GM23338 (cell line): ENCODE results near the gene SCAPER. TPM values are rescaled to one million over a fixed set of nuclear protein-coding genes. Genes with fewer than 3 reads are reported as not detected.
A peak's percentile ranks its signal among the peaks of the same experiment; 100 is the strongest.

Experiments
- ATAC-seq: fragments of 200-7000 bp; cut with Tn5 transposase; 3 replicates; pipeline ENCODE4 v1.9.1; 2020
- DNase-seq: peaks from one replicate; pipeline ENCODE4 v3.0.0-alpha.2; 2015; ENCODE audit warnings: low spot score
- H2AFZ ChIP-seq: fragments of 200-600 bp; sonication (generic); 2 replicates; pipeline ENCODE4 v1.8.0; 2016; ENCODE audit warnings: antibody characterized with exemption, mild to moderate bottlenecking, moderate library complexity
- H3F3A ChIP-seq: fragments of 200-600 bp; sonication (generic); replicated peaks from 2 replicates; pipeline ENCODE4 v1.8.0; 2017; ENCODE audit warnings: antibody characterized with exemption, mixed run types, low read depth
- H3K27ac ChIP-seq: fragments of 200-600 bp; sonication (generic); 2 replicates; pipeline ENCODE4 v1.6.1; 2016; ENCODE audit warnings: low read depth
- H3K27me3 ChIP-seq: fragments of 200-600 bp; sonication (generic); 2 replicates; pipeline ENCODE4 v1.8.0; 2016; ENCODE audit warnings: mild to moderate bottlenecking, mixed run types, moderate library complexity; ENCODE audit not compliant: insufficient read depth
- H3K36me3 ChIP-seq: fragments of 200-600 bp; sonication (generic); 2 replicates; pipeline ENCODE4 v1.8.0; 2016; ENCODE audit warnings: mild to moderate bottlenecking; ENCODE audit not compliant: insufficient read depth
- H3K4me1 ChIP-seq: fragments of 200-600 bp; sonication (generic); 2 replicates; pipeline ENCODE4 v1.8.0; 2016; ENCODE audit warnings: mild to moderate bottlenecking, moderate library complexity; ENCODE audit not compliant: insufficient read depth
- H3K4me2 ChIP-seq: fragments of 200-600 bp; sonication (generic); 2 replicates; pipeline ENCODE4 v1.7.1; 2017; ENCODE audit warnings: mixed run types
- H3K4me3 ChIP-seq: fragments of 200-600 bp; sonication (generic); 2 replicates; pipeline ENCODE4 v1.6.1; 2016; ENCODE audit warnings: mixed run types
- H3K79me2 ChIP-seq: fragments of 200-600 bp; sonication (generic); replicated peaks from 2 replicates; pipeline ENCODE4 v1.8.0; 2017; ENCODE audit warnings: mild to moderate bottlenecking; ENCODE audit not compliant: insufficient read depth
- H3K9me2 ChIP-seq: fragments of 200-600 bp; sonication (generic); 2 replicates; pipeline ENCODE4 v1.8.0; 2017; ENCODE audit not compliant: insufficient read depth
- H4K20me1 ChIP-seq: fragments of 200-600 bp; sonication (generic); replicated peaks from 2 replicates; pipeline ENCODE4 v1.8.0; 2017; ENCODE audit warnings: mild to moderate bottlenecking; ENCODE audit not compliant: insufficient read depth
- H3K27ac Mint-ChIP-seq: 2 replicates; pipeline ENCODE4 v1.8.0; 2020; ENCODE audit warnings: inconsistent platforms, mild to moderate bottlenecking, moderate library complexity, mixed read lengths
- H3K27me3 Mint-ChIP-seq: 3 replicates; pipeline ENCODE4 v1.8.0; 2022; ENCODE audit warnings: low read depth, mild to moderate bottlenecking, moderate library complexity, mixed read lengths, inconsistent platforms; ENCODE audit not compliant: insufficient read depth, poor library complexity
- H3K36me3 Mint-ChIP-seq: 3 replicates; pipeline ENCODE4 v1.8.0; 2021; ENCODE audit warnings: low read depth, mild to moderate bottlenecking, inconsistent platforms, moderate library complexity, mixed read lengths
- H3K4me1 Mint-ChIP-seq: 3 replicates; pipeline ENCODE4 v1.8.0; 2020; ENCODE audit warnings: mild to moderate bottlenecking, inconsistent platforms, mixed read lengths
- H3K4me3 Mint-ChIP-seq: 3 replicates; pipeline ENCODE4 v1.8.0; 2021; ENCODE audit warnings: moderate library complexity, mild to moderate bottlenecking, inconsistent platforms, mixed read lengths
- H3K9me3 Mint-ChIP-seq: 3 replicates; pipeline ENCODE4 v1.8.0; 2020; ENCODE audit warnings: moderate library complexity, mild to moderate bottlenecking, inconsistent platforms, mixed read lengths
- EZH2phosphoT487 ChIP-seq: fragments of 200-600 bp; sonication (generic); IDR thresholded peaks from one replicate; pipeline ENCODE4 v1.8.1; 2018; ENCODE audit warnings: antibody characterized with exemption; ENCODE audit not compliant: unreplicated experiment
- JUNB ChIP-seq: IDR thresholded peaks from one replicate; pipeline ENCODE4 v1.6.1; 2016; ENCODE audit warnings: antibody characterized with exemption; ENCODE audit not compliant: unreplicated experiment
- POLR2AphosphoS5 ChIP-seq: IDR thresholded peaks from 2 replicates; pipeline ENCODE4 v1.6.1; 2016; ENCODE audit warnings: antibody characterized with exemption, low read depth
- STAT1 ChIP-seq: IDR thresholded peaks from one replicate; pipeline ENCODE4 v1.6.1; 2016; ENCODE audit warnings: antibody characterized with exemption; ENCODE audit not compliant: unreplicated experiment
- ZNF114 ChIP-seq: fragments of 250-450 bp; sonication (Bioruptor Pico); IDR thresholded peaks from 2 replicates; pipeline ENCODE4 v1.5.0; 2020; ENCODE audit warnings: mild to moderate bottlenecking, moderate library complexity
- polyA plus RNA-seq: library from polyadenylated mRNA; unstranded; fragments of >200 nt; fragmentation: Nextera tagmentation; extraction: Ambion mirVana; gene quantifications from 2 replicates; pipeline ENCODE4 v1.2.1, GENCODE V29; 2016
- total RNA-seq: library from RNA; depleted of rRNA; stranded (reverse); fragments of >200 nt; shearing (Covaris generic); gene quantifications from 2 replicates; pipeline ENCODE4 v1.2.3, GENCODE V29; 2014
- TF ChIP-seq, protein P1 (sequence below), 2 experiments: fragments of 200-600 bp in 1 of 2; sonication (generic) in 1 of 2; conservative IDR thresholded peaks; 2 replicates each; pipeline versions ENCODE4 v1.5.1 to v1.6.1; 2016 to 2017; ENCODE audit warnings: antibody characterized with exemption in 2 of 2, low read depth in 2 of 2, mild to moderate bottlenecking in 2 of 2, moderate library complexity in 1 of 2
- TF ChIP-seq, protein P2 (sequence below): IDR thresholded peaks from 2 replicates; pipeline ENCODE4 v1.6.1; 2016; ENCODE audit warnings: antibody characterized with exemption
- TF ChIP-seq, protein P3 (sequence below): IDR thresholded peaks from one replicate; pipeline ENCODE4 v1.6.1; 2018; ENCODE audit warnings: antibody characterized with exemption; ENCODE audit not compliant: unreplicated experiment

The SCAPER gene
- total and polyA plus RNA-seq, 2 experiments from 2014 or later = 9.1 to 17.6 TPM

DNA sequence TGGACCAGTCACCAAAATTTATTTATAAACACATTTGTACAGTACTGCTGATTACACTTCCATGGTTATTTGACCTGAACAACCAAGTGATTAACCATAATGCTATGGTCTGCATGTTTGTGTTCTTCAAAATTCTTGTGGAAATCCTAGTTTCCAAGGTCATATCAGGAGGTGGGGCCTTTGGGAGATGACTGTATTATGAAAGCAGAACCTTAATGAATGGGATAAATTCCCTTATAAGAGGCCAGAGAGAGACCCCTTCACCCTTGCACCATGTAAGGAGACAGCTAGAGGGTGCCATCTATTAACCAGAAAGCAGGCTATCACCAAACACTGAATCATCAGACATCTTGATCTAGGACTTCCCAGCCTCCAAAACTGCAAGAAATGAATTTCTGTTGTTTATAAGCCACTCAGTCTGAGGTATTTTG lies 1.9 kb downstream of the SCAPER start:
- no peak for ATAC-seq

More for the DNA sequence above, 1.9 kb downstream of the SCAPER start:
- Histone ChIP-seq H3K9me2 (no peaks in the 10 kb centered on the region), H3K27me3 (peaks cover 15% of the 10 kb centered on the region), H3F3A (peaks cover 7% of the 10 kb centered on the region; the same call in 1 of the 2 replicates), H3K36me3 (no peaks in the 10 kb centered on the region), H3K4me2 (no peak overlapping the region), H4K20me1 (0 out of 2 replicates have a peak, but pooled peaks cover 3% of the 10 kb centered on the region), H3K79me2 (peaks cover 7% of the 10 kb centered on the region), H3K27ac (no peak overlapping the region), H3K4me3 (no peak overlapping the region), H3K4me1 (peaks cover 19% of the 10 kb centered on the region), H2AFZ (no peak overlapping the region)
- Mint-ChIP-seq H3K27me3 (peaks cover 13% of the 10 kb centered on the region), H3K9me3 (peaks cover 16% of the 10 kb centered on the region), H3K36me3 (peaks cover 14% of the 10 kb centered on the region; the same call in 2 of the 3 replicates), H3K27ac (no peak overlapping the region), H3K4me3 (peak overlapping the region; percentile 89; the same call in 2 of the 3 replicates), H3K4me1 (peaks cover 21% of the 10 kb centered on the region)
- TF ChIP-seq, protein P1, sequence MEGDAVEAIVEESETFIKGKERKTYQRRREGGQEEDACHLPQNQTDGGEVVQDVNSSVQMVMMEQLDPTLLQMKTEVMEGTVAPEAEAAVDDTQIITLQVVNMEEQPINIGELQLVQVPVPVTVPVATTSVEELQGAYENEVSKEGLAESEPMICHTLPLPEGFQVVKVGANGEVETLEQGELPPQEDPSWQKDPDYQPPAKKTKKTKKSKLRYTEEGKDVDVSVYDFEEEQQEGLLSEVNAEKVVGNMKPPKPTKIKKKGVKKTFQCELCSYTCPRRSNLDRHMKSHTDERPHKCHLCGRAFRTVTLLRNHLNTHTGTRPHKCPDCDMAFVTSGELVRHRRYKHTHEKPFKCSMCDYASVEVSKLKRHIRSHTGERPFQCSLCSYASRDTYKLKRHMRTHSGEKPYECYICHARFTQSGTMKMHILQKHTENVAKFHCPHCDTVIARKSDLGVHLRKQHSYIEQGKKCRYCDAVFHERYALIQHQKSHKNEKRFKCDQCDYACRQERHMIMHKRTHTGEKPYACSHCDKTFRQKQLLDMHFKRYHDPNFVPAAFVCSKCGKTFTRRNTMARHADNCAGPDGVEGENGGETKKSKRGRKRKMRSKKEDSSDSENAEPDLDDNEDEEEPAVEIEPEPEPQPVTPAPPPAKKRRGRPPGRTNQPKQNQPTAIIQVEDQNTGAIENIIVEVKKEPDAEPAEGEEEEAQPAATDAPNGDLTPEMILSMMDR (conservative IDR thresholded peaks at IDR 0.05; ENCODE audit: low read depth in 2 of 2) = peak; percentile 52 to 60
- TF ChIP-seq, protein P2, sequence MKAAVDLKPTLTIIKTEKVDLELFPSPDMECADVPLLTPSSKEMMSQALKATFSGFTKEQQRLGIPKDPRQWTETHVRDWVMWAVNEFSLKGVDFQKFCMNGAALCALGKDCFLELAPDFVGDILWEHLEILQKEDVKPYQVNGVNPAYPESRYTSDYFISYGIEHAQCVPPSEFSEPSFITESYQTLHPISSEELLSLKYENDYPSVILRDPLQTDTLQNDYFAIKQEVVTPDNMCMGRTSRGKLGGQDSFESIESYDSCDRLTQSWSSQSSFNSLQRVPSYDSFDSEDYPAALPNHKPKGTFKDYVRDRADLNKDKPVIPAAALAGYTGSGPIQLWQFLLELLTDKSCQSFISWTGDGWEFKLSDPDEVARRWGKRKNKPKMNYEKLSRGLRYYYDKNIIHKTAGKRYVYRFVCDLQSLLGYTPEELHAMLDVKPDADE = no peak
- TF ChIP-seq, protein P3, sequence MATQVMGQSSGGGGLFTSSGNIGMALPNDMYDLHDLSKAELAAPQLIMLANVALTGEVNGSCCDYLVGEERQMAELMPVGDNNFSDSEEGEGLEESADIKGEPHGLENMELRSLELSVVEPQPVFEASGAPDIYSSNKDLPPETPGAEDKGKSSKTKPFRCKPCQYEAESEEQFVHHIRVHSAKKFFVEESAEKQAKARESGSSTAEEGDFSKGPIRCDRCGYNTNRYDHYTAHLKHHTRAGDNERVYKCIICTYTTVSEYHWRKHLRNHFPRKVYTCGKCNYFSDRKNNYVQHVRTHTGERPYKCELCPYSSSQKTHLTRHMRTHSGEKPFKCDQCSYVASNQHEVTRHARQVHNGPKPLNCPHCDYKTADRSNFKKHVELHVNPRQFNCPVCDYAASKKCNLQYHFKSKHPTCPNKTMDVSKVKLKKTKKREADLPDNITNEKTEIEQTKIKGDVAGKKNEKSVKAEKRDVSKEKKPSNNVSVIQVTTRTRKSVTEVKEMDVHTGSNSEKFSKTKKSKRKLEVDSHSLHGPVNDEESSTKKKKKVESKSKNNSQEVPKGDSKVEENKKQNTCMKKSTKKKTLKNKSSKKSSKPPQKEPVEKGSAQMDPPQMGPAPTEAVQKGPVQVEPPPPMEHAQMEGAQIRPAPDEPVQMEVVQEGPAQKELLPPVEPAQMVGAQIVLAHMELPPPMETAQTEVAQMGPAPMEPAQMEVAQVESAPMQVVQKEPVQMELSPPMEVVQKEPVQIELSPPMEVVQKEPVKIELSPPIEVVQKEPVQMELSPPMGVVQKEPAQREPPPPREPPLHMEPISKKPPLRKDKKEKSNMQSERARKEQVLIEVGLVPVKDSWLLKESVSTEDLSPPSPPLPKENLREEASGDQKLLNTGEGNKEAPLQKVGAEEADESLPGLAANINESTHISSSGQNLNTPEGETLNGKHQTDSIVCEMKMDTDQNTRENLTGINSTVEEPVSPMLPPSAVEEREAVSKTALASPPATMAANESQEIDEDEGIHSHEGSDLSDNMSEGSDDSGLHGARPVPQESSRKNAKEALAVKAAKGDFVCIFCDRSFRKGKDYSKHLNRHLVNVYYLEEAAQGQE = no peak
- TF ChIP-seq JUNB = no peak
- no peak for TF ChIP-seq POLR2AphosphoS5
- TF ChIP-seq EZH2phosphoT487 = no peak
- no peak for TF ChIP-seq STAT1
- no peak for TF ChIP-seq ZNF114
- peak; percentile 50 for DNase-seq
